GM10266 (cell line): ENCODE results near the gene EIPR1.

Experiments used
- DNase-seq: peaks from one replicate; pipeline ENCODE4 v3.0.0; 2012; ENCODE audit errors: extremely low spot score
- TF ChIP-seq, protein P1 (sequence below): IDR thresholded peaks from 2 replicates; pipeline ENCODE4 v1.5.1; 2012; ENCODE audit warnings: mild to moderate bottlenecking, low read depth; ENCODE audit not compliant: control insufficient read depth, insufficient read depth; ENCODE audit errors: missing control alignments

Gene EIPR1

DNA sequence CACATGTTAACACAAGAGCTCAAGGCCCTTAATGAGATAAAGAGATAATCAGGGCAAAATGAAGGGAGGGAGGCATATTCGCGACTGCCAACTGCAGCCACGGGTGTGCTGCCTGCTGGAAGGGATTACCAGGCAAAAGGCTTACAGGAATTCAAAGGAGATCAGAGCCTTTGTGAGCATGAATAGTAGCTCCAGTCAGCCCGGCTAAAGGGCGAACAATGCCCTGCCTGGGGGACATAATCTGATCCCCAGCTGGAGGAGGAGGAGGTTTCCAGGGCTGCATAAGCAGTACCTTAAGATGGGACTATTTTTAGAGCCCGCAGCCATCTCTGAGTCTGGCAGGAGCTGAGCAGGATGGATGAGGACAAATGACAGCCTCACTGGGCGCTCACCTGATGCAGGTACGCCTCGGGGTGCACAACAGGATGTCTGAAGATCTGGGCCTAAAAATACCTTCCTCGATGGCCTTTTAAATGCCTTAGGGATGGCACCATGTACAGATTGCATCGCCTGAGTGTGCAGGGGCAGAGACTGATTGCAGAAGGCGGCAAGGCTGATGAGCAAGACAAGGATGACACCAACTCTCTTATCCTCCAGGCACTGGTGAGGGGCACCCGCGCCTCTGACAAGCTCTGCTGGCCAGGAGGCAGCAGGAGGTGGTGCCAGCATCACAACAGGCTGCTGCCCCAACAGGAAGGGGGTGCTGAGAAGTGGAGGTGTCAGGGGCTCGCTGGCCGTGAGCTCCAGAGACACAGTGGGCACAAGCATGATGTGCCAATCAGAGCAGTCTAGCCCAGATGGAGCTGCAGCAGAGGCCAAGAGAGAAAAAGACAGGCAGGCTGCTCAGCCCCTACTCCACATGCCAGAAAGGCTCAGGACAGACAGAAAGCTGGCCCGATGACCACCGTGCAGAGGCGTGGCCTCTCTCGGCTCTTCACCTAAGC lies 111.4 kb downstream of the EIPR1 start:
- DNase-seq = peak; percentile 14
- TF ChIP-seq, protein P1, sequence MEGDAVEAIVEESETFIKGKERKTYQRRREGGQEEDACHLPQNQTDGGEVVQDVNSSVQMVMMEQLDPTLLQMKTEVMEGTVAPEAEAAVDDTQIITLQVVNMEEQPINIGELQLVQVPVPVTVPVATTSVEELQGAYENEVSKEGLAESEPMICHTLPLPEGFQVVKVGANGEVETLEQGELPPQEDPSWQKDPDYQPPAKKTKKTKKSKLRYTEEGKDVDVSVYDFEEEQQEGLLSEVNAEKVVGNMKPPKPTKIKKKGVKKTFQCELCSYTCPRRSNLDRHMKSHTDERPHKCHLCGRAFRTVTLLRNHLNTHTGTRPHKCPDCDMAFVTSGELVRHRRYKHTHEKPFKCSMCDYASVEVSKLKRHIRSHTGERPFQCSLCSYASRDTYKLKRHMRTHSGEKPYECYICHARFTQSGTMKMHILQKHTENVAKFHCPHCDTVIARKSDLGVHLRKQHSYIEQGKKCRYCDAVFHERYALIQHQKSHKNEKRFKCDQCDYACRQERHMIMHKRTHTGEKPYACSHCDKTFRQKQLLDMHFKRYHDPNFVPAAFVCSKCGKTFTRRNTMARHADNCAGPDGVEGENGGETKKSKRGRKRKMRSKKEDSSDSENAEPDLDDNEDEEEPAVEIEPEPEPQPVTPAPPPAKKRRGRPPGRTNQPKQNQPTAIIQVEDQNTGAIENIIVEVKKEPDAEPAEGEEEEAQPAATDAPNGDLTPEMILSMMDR = no peak

DNA sequence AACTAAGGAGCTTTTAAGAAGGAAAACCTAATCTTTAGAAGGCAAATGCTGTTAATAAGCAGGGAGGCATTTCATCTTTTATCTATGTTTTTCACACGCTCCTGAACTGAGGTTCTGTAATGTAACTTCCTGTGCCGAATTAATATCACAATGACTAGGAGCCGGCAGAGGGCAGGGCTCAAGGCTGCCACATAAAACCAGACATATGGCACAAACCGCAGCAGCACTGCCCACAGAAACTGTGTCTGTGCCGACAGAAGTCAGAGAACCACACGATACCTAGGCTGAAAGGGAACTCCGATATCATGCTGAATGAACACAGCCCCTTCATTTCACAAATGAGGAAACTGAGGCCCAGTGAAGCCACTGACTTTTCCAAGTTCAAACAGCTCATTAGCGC lies 112.1 kb downstream of the EIPR1 start:
- TF ChIP-seq, protein P1 = no peak
- no peak for DNase-seq

DNA sequence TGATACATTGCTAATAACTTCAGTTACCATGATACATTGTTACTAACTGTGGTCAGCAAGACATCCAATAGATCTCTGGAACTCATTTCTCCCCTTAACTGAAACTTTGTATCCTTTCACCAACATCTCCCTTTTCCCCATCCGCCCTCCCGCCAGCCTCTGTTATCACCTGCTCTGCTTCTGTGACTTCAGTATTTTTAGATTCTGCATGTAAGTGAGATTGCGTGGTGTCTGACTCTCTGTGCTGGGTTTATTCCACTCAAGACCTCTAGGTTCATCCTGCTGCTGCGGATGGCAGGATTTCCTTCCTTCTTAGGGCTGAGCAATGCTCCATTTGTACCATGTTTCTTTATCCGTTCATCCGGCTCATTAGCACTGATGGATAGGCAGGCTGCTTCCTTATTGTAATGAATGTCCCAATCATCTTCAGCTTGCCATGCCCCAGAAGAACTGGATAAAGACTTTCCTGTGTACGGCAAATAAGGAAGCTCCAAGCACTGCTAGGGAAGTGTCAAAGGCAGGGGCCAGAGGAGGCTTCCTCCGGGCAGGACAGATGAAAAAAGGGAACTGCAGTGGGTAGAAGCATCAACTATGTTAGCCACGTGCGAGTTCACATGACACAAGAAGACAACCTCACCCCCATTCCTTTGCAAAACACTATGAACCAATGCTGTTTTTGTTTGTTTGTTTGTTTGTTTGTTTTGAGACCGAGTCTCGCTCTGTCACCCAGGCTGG lies 113.4 kb downstream of the EIPR1 start:
- TF ChIP-seq, protein P1 = no peak
- DNase-seq = no peak

DNA sequence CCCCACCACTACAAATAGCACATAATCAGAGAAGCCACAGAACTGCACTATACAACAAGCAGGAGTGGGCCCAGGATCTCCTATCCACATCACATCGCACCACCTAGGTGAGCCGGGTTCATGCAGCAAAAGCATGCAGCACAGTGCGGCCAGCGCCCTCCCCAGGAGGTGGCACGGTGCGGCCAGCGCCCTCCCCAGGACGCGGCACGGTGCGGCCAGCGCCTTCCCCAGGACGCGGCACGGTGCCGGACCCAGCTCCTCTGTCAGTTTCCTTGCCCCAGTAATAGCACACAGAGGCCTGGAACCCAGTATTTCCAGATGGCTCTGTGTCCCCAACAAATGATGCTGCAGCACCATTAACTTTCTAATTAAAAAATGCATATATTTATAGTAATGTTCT lies 114.1 kb downstream of the EIPR1 start:
- DNase-seq = no peak
- TF ChIP-seq, protein P1 = no peak

DNA sequence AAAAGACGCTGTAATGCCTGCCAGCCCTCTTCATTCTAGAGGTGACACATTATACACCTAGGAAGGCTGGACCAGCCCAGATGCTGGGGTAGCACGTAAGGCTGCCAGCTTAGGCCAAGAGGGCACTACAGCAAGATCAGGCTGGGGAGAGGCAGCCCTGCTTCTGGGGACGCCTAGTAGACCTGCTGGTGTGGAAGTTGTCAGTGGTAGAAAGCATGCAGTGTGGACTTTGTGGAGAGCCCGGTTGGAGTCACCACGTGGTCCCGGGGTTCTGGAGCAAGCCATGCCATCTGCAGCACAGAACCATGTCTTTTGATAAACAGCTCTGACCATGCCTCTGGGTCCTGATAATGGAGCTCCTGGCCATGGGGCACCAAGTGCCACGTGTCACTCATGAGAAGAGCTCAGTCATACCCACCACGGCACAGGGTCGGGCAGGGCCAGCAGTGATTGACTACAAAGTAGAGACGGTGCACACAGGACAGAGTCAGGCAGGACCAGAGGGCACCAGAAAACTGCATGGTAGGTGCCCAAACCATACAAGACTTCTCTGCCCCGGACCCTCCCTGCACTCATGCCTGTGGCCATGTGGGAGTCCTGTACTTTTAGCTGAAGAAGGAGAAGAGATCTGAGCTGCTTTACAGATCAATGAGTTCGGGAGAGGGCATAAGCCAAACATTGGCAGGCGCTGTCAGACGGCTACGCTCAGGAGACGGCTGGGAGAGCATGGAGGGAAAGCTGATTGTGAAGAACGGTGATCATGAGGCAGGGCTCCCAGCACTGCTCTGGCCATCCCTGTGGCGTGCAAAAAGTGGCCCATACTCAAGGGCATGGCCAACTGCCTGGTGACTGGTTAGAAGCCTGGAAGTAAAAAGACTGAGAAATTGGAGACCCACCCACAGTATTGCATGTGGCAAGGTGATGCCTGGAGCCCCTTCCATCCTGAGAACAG lies 114.9 kb downstream of the EIPR1 start:
- DNase-seq = no peak

DNA sequence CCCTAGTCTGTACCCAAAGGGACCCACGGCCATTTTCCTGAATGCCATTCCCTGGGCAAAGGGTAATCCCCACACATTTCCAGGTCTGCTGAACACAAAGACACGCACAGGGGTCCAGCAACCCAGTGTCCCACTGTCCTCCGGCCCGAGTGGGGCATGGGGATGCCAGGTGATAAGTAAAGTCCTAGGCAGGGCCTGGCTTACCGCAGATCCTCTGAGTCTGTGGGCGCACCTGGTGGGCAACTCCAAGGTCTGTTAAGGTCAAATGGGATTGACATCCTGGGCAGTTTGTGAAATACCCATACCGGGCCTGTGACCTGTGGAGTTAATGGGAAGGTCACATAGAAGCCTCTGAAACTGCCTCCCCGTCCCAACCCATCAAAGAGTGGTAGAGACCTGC lies 116.1 kb downstream of the EIPR1 start:
- TF ChIP-seq, protein P1 = no peak
- DNase-seq = no peak

More for the DNA sequence above, 114.9 kb downstream of the EIPR1 start:
- TF ChIP-seq, protein P1 = no peak
